ENCODE data around the gene RASSF9.

Gene RASSF9

DNA sequence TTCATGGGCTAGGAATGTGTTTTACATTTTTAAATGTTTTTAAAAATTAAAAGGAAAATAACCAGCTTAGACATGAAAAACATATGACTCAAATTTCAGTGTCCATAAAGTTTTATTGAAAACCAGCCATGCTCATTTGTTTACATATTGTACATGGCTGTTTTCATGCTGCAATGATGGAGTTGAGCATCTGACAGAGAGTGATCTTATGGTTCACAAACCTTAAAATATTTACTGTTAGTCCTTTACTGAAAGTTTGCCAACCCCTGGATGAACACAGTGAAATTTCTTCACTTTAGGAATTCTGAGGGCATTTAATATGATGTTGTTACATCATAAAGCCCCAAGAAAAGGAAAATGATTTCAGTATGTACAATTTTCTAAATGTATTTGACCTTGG lies 16.1 kb downstream of the RASSF9 start:
- no peak for DNase-seq

DNA sequence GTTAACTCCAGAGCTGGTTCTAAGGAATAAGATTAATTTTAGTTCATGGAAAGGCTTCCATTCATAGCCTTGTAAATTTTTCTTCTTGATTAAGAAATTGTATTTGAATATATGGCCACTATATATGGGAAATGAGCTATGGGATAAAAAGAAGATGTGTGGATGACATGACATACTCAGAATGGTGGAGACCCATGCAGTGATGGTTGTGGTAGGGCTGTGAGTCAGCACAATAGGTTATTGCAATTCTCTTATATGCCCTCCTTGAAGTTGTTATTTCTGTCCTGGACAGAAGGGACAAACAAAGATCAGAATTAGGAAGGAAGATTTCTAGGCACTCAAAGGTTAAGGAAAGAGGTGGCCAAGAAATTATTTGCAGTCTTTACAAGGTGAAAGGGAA lies 21.5 kb downstream of the RASSF9 start:
- no peak for DNase-seq

DNA sequence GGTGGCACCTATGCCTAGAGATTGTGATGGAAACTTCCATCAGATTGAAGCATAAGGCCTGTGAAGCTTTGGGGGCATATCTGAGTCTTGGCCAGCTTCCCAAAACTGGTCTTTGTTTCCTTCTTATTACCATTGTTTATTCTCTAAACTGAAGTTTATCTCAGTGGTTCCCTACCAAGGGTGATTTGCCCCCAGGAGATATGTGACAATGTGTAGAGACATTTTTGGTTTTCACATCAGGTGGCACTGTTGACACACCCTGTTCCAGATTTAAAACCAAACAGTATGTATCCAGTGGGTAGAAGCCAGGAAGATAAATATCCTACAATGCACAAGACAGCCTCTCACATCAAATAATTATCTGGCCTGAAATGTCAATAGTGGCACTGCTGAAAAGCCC lies 22.1 kb downstream of the RASSF9 start:
- DNase-seq = no peak

DNA sequence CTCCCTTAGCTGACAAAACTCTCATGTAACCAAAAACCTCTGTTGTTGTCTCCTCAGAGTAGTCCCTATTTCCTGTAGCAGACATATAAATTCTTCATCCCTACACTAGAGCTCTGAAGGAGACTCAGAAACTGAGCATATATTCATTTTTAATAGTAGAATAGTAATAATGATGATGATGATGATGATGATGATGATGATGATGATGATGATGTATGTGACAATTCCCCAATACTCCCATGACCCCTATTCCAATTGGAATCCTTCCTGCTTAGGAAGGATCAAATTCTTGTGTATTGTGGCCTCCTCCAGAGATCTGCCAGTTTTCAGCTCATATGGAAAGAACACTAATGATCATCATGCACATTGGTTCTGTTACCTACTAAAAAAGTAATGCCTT lies 26.7 kb downstream of the RASSF9 start:
- DNase-seq = no peak

DNA sequence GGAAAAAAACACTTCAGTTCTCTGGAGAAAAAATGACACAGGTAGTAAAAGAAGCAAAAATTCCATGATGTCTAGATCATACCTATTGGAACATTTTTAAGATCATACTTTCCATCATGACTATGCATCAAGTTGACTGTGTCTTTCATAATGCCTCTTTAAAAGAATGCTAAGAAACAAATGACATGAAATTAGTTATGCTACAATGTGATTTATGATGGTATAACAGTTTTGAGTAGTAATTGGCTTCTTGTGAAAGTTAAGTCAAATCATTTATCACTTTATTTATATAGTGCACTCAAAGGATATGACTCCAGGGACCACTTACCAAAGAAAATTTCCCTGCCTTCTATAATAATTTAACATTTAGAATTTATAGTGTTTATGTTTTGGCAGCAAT lies 28.5 kb downstream of the RASSF9 start:
- no peak for DNase-seq

DNA sequence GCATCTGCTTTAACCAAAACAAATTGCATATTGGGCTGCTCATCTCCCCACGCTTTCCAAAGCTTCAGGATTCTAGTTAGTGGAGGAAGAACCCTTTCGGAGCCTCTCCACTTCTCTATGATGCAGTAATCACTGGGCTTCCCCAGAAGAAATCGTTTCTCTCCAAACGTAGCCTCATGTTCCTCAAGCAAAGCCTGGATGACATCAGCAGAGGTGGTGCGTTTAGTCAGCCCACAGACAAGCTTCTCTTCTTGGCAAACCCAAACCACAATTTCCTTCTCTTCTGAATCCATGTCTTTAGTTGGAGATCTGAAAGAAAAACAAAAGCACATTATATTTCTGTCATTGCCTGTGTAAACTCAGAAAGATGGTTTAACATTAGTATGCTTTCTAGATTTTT lies 30.6 kb downstream of the RASSF9 start:
- no peak for DNase-seq

DNA sequence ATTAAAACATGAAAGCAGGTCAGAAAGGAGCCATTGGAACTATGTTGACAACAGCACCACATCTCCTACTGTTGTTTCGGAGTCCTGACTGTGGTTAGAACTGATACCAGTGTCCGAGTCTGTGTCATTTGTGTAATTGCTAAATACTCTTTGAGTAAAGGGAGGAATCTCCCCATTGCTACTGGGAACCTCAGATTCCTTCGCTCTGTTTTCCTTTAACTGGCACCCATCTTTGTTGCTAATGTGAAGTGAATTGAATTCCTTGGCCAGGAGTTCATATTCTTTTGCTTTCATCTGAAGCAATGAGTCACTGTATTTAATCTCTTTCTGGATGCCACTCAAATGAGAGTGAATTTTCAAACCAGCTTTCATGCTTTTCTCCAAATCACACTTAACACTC lies 31.5 kb downstream of the RASSF9 start:
- no peak for DNase-seq

DNA sequence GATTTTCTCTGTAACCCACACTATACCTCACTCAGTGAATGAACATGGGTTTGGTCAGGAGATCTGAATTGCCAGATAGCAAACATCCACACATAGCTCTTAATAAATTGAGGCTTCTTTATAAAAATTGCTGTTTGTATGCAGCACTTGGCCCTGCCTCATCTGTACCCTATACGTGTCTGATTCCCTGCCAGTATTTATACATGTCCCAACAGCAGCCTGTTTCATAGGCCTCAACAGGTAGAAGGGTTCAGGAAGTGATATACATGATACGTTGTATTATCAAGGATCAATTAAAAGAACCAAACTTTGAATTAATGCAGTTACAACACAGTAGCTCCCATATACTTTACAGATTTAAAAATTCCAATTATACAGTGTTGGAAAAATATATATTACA lies 32.3 kb downstream of the RASSF9 start:
- no peak for DNase-seq

DNA sequence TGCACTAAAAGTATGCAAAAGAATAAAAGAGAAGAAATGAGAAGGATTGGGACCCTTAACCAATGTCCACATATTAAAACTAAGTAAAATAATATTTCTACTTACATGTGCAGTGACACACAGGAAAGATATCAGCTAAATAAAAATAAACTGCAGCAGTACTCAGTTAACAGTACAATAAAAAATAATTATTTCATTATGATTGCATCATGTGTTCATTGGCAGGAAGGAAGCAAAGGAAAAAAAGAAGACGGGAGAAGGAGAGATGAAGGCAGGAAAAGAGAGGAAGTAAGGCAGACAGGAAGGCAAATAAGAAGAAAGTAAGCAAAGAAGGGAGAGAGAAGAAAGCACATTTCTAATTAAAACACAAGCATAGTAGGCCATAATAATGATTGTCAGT lies 33.0 kb downstream of the RASSF9 start:
- DNase-seq = no peak

DNA sequence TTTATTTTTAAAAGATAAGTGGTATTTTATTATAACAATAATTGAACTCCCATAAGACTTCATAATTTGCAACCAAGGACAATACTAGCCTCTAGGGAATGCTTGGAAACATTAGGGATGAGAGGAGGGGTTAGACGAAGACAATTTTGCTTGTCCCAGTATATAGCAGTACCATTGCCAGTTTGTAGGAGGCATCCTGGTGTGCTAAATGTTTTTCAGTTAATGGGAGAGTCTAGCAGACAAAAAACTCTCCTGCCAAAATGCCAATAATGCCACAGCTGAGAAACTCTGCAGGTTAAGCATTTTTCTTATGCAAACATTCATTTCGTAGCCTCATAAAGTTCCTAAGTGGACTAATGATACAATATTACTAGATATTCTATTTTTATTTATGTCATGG lies 38.1 kb downstream of the RASSF9 start:
- DNase-seq = no peak

DNA sequence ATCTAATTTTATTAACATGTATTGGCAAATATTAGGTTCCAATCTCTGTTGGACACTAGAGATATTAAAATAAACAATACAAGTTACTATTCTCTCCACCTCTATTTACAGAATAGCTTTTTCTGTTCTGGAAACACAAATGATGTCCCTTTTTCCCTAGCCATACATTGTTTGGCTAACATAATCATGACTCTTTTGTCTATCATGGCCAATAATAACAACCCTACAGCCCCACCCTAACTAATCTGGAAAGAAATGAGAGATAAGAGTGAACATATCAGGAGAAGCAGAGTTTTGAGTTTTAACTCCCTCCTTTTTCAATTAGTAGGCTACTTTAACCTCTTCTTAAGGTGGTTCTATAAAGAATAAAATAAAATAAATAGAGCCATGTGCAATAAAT lies 40.2 kb downstream of the RASSF9 start:
- no peak for DNase-seq

DNA sequence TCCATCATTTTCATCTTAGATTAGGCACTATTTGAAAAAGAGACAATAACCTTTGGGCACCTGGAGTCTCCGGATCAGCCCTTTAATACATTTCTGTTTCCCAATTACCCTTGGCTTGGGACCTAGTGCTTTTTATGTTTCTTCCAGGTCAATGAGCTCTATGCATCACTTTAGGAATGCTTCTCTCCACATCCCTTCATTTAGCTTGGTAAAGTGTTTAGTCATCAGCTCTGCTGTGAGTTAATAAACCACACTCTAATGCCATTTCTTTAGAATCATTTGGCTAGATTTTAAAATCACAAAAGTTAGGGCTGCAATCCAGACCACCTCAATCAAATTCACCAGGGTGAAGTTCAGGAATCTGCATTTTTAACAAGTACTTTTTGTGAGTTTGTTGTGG lies 41.7 kb downstream of the RASSF9 start:
- no peak for DNase-seq

DNA sequence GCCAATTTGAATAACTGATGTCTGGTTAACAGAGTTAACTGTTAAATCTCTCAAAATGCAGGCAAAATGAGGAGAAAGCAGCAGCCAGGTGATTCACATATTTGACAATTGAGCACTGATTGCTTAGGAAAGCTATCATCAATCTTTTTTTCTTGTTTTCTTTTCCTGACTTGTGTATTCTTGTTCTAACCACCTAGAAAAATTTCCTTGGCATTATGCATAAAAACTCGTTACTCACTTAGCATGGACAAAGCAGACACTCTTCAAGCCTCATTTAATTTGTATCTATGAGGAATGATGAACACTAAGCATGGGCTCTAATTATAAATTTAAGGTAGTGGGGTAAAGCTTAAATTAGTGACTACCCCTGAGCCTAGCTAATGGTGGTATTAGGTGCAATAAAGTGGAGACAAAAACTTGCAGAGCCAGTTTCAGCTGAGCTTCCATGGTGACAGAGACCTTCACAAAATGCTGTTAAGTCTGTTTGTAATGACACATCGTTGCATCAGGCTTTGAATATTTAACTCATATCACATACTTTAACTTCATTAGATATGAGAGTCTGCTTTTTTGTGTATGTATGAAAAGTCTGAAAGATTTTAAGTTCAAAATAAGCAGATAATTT lies 52.0 kb downstream of the RASSF9 start:
- no peak for DNase-seq

DNA sequence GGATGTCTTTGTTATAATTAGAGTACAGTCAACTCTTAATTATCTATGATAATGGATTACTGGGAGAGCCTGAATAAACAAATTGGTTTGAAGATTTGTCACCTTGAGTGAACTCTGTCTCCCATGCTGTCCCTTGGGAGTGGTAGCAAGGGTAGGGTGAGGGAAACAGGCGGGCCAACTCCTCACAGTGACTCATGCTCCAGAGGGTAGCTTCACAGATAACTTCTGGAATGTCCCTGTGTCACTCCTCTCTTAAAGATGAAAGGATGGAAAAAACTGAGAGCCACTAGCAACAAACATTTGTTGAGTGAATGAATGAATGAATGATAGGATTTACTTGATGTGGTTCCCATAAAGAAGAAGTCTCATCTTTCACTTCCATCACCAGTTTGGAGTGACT lies 53.5 kb downstream of the RASSF9 start:
- no peak for DNase-seq

DNA sequence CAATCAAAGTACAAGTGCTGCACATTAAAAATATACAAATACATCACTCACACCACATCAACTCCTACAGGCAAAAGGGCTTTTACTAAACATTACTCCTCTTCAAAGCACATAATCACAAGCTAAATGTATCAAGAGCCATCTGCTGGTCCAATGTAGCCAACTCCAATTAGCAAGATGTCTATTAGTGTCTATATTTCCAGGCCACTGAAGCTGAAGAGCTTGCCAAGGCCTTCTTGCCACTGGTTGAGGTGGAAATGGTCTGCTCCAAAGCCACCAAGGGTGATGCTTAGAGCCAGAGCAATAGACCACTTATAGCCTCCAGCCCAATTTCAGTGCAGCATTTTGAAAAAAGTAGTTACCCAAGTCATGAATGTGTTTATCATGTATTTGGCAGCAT lies 54.4 kb downstream of the RASSF9 start:
- DNase-seq = no peak

DNA sequence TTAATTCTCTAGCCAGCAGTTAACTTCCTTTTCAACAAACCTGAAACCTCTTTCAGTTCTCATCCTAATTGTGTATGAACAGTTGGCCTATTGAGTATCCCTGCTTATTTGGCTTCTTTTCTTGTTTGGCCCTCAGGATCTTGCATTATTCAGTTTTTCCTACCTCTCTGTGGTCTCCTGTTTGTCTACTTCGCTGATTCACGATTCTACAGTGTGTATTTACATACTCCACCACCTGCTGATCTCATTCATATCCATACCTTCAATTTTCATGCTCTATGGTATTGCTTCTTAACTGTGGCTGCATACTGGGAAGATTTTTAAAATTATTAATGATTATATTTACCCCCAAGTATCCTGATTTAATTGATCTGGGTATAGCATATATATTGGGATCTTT lies 56.4 kb downstream of the RASSF9 start:
- no peak for DNase-seq

DNA sequence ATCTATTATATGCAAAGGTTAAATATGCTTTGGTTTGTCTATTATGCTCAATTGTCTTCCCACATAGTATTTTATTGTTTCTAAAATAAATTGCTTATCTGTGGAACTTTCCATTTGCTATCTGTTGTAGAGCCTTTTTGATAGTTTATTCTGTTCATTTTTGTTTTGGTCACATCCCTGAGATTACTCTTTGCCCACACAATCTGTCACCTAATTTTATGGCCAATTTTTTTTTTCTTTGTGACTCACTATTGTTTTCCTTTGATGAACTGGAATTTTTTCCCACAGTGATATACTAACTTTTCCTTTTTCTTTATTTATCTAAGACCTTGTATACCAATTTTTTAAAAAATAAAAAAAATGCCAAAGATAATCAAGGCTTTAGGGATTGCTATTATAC lies 61.1 kb downstream of the RASSF9 start:
- DNase-seq = no peak

DNA sequence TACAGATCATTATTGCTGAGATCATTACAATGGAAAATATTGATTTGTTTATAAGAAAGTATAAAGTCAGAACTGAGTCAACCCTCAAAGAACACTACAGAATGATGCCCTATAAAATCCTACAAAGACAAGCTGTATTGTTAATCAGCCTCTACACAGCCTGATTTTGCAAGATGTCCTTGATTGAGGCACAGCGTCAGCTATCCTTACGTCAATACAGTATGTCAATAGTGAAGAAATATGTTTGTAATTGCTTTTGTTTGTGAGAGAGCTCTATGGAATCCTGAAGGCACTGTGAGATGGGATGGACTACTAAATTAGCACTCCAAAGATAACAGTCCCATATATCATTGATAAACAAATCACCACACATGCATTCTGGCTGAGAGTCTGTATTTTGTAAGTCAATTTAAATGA lies 70.7 kb downstream of the RASSF9 start:
- DNase-seq = no peak

DNA sequence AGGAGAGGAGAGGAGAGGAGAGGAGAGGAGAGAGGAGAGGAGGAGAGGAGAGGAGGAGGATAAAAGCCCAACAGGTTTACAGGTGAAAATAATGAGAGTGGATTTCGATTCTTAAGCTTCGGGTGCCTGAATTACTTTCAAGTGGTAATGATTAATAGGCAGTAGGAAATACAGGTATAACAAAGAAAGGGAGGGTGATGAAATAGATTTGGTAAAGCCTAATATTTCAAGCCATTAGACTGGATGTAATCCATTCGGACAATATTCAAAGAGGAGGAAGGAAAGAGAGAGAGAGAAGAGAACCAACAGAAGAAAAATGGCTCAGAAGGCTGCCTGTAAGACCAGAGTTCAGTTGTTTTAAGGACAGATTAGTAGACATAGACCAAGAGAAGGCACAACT lies 76.6 kb downstream of the RASSF9 start:
- no peak for DNase-seq

DNA sequence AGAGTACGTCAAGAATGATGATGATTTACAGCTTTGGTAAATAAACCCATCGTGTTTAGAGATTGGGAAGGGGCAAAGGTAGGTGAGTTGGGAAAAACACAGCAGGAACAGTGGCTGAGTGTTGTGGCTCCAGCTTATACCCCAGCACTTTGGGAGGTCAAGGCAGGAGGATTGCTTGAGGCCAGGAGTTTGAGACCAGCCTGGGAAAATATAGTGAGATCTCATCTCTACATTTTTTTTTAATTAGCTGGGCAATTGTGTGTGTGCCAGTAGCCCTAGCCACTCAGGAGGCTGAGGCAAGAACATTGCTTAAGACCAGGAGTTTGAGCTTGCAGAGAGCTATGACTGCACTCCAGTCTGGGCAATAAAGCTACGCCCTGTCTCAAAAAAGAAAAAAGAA lies 77.1 kb downstream of the RASSF9 start:
- DNase-seq = no peak

DNA sequence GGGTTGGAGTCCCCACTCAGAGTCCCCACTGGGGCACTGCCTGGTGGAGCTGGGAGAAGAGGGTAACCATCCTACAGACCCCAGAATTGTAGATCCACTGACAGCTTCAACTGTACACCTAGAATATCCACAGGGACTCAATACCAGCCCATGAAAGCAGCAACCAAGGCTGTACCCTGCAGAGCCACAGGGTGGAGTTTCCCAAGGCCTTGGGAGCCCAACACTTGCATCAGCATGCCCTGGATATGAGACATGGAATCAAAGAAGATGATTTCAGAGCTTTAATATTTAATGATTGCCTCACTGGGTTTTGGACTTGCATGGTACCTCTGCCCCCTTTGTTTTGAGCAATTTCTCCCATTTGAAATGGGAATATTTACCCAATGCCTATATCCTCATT lies 80.4 kb downstream of the RASSF9 start:
- no peak for DNase-seq

Data from activated gamma-delta T cell (primary cell).